ENCODE measurements around the gene CARMIL3. TPM values are rescaled to one million over a fixed set of nuclear protein-coding genes. Genes with fewer than 3 reads are reported as not detected.

The CARMIL3 gene
- total RNA-seq, 1 experiment from 2014 or later = 0.71 TPM

DNA sequence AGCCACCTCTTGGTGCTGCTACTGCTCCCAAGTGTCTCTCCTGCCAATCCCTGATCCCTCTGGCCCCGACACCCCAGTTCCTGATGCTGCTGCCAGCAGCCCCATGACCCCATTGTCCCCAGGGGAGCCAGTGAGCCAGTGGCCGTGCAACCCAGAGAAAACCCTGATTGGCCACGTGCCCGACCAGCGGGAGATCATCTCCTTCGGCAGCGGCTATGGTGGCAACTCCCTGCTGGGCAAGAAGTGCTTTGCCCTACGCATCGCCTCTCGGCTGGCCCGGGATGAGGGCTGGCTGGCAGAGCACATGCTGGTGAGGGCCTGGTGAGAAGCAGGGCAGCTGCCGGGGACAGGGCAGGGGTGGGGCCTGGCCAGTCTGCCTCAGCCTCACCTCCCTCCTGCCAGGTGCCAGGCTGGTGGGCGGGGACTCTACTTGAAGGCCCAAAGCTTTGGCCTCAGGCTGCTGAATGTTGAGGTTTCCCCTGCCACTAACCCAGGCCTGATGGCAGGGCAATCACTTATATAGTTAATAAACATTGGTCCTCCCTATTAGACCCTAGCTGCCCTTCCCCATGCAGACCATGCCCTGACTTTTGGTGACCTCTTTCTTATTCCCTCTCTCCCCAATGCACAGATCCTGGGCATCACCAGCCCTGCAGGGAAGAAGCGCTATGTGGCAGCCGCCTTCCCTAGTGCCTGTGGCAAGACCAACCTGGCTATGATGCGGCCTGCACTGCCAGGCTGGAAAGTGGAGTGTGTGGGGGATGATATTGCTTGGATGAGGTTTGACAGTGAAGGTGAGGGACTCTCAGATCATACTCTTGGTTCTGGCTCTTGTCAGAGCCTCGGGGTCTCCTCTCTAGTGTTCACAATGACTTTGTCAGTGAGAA is 47.4 kb downstream of the CARMIL3 start (continued):
- TF ChIP-seq, protein P1, sequence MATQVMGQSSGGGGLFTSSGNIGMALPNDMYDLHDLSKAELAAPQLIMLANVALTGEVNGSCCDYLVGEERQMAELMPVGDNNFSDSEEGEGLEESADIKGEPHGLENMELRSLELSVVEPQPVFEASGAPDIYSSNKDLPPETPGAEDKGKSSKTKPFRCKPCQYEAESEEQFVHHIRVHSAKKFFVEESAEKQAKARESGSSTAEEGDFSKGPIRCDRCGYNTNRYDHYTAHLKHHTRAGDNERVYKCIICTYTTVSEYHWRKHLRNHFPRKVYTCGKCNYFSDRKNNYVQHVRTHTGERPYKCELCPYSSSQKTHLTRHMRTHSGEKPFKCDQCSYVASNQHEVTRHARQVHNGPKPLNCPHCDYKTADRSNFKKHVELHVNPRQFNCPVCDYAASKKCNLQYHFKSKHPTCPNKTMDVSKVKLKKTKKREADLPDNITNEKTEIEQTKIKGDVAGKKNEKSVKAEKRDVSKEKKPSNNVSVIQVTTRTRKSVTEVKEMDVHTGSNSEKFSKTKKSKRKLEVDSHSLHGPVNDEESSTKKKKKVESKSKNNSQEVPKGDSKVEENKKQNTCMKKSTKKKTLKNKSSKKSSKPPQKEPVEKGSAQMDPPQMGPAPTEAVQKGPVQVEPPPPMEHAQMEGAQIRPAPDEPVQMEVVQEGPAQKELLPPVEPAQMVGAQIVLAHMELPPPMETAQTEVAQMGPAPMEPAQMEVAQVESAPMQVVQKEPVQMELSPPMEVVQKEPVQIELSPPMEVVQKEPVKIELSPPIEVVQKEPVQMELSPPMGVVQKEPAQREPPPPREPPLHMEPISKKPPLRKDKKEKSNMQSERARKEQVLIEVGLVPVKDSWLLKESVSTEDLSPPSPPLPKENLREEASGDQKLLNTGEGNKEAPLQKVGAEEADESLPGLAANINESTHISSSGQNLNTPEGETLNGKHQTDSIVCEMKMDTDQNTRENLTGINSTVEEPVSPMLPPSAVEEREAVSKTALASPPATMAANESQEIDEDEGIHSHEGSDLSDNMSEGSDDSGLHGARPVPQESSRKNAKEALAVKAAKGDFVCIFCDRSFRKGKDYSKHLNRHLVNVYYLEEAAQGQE (IDR thresholded peaks at IDR 0.05; ENCODE audit: low read depth) = no peak

DNA sequence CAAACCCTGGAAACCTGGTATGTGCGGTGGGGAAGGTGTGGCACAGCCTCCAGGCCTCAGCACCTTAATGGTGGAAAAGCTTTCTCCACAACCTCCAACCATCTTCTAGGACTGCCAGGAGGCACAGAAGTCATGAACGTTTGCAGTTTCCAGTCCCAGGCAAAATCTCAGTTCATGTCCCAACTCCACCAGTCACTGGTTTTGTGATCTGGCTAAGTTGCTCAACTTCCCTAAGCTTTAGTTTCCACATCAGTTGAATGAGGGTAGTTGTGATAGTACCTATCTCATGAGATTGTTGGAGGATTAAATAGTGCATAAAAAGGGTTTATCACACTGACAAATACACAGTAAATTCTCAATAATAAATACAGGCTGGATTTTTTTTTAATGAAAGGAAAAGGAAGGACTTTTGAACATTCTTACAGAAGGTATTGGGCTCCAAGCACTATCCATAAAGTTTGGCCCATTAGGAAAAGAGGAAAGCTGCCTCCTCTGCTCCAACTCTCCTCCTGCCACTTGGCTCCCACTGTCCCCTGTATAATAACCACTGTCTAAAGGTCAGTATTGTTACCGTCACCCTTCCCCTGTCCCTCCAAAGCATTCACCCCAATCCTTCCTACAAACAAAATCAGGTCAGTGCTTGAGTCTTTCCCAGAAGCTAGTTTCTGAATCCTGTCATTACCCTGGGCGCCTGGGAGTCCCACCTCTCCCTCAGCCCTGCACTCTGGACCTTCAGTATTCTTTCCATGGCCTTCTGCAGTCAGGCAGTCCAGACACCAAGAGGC is 48.6 kb downstream of the CARMIL3 start:
- no TSS peak for BruUV-seq (replicated peaks)
- RAD21 ChIA-PET (ENCODE audit: low non-redundant PET in 1 of 2, low total read pairs in 2 of 2, uncharacterized antibody in 2 of 2, unreplicated experiment in 2 of 2) = no interaction called here
- TF ChIP-seq, protein P1 (IDR thresholded peaks at IDR 0.05; ENCODE audit: low read depth) = no peak
- no peak for TF ChIP-seq POLR2AphosphoS5 (IDR thresholded peaks at IDR 0.05; ENCODE audit: low read depth, low read length)
- TF ChIP-seq, protein P2, sequence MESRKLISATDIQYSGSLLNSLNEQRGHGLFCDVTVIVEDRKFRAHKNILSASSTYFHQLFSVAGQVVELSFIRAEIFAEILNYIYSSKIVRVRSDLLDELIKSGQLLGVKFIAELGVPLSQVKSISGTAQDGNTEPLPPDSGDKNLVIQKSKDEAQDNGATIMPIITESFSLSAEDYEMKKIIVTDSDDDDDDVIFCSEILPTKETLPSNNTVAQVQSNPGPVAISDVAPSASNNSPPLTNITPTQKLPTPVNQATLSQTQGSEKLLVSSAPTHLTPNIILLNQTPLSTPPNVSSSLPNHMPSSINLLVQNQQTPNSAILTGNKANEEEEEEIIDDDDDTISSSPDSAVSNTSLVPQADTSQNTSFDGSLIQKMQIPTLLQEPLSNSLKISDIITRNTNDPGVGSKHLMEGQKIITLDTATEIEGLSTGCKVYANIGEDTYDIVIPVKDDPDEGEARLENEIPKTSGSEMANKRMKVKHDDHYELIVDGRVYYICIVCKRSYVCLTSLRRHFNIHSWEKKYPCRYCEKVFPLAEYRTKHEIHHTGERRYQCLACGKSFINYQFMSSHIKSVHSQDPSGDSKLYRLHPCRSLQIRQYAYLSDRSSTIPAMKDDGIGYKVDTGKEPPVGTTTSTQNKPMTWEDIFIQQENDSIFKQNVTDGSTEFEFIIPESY (IDR thresholded peaks at IDR 0.05; ENCODE audit: extremely low read depth, insufficient replicate concordance, low read length) = no peak
- no peak for TF ChIP-seq RAD21 (IDR thresholded peaks at IDR 0.05; ENCODE audit: low read depth)
- no peak for TF ChIP-seq EGR1 (IDR thresholded peaks at IDR 0.05; ENCODE audit: low read depth)
- no peak for TF ChIP-seq JUND (IDR thresholded peaks at IDR 0.05)
- no peak for TF ChIP-seq POLR2A (IDR thresholded peaks at IDR 0.05; ENCODE audit: borderline replicate concordance, extremely low read depth, insufficient read depth, insufficient read length)
- TF ChIP-seq FOSL1 (IDR thresholded peaks at IDR 0.05; ENCODE audit: low read depth) = no peak
- TF ChIP-seq SP1 (IDR thresholded peaks at IDR 0.05; ENCODE audit: low read depth) = no peak
- TF ChIP-seq EZH2 (IDR thresholded peaks at IDR 0.05) = no peak

More for the DNA sequence above, 48.6 kb downstream of the CARMIL3 start:
- H3K4me2 ChIP-seq (ENCODE audit: low read length) = no peak overlapping the region
- no peaks in the 10 kb centered on the region for H3K79me2 ChIP-seq (ENCODE audit: insufficient read depth, low read length)
- intact Hi-C loops (cut with micrococcal nuclease) = no loop called here
- H4K20me1 ChIP-seq (ENCODE audit: insufficient read depth) = no peaks in the 10 kb centered on the region
- no peak overlapping the region for H2AFZ ChIP-seq (ENCODE audit: low read depth, low read length, poor library complexity, severe bottlenecking)
- CTCF ChIA-PET = no interaction called here
- H3K27me3 ChIP-seq (ENCODE audit: insufficient read depth, low read length) = no peaks in the 10 kb centered on the region
- no peak for DNase-seq (ENCODE audit: low read depth, low spot score)
- H3K27ac ChIP-seq (ENCODE audit: low read depth, low read length) = no peak overlapping the region
- peaks cover 0 to 5% of the 10 kb centered on the region in 2 experiments; a peak in 1 of 4 replicates for H3K9me3 ChIP-seq (ENCODE audit: control insufficient read depth in 1 of 2, insufficient read depth in 1 of 2, low read depth in 1 of 2, low read length in 2 of 2)
- H3K9ac ChIP-seq (ENCODE audit: low read length) = no peak overlapping the region
- no peaks in the 10 kb centered on the region for H3K36me3 ChIP-seq (ENCODE audit: control insufficient read depth in 1 of 2, insufficient read depth in 2 of 2, low read length in 2 of 2)
- no peak overlapping the region for H3K4me3 ChIP-seq (replicated peaks in 1 of 2; ENCODE audit: low read depth in 1 of 2, low read length in 2 of 2)
- H3K4me1 ChIP-seq (ENCODE audit: control insufficient read depth in 1 of 2, insufficient read depth in 2 of 2, low read length in 2 of 2) = peaks cover 4 to 5% of the 10 kb centered on the region in 2 experiments; a peak in 3 of 4 replicates
- POLR2A ChIA-PET = interaction anchor here (0.6 to 1.3 kb wide), 2 partner anchors 8 to 27 kb away, joined by 3 read pairs; no protein-coding TSS in a partner anchor
- no peak for ATAC-seq
- no peaks in the 10 kb centered on the region for H3K9me2 ChIP-seq (ENCODE audit: insufficient read depth)

Measured in HCT116 (cell line).